Astrocyte of the cerebellum (primary cell): ENCODE results near the gene RPL18A.

Experiments used
- DNase-seq: peaks from one replicate; pipeline ENCODE4 v3.0.0-alpha.2; 2011; ENCODE audit warnings: low read depth
- H3K4me3 ChIP-seq: 2 replicates; pipeline ENCODE4 v1.5.1; 2011; ENCODE audit warnings: mild to moderate bottlenecking, low read depth, low read length, moderate library complexity
- CTCF ChIP-seq: IDR thresholded peaks from 2 replicates; pipeline ENCODE4 v1.5.1; 2012; ENCODE audit warnings: low read length, low read depth, moderate library complexity, mild to moderate bottlenecking; ENCODE audit errors: missing control alignments
- in situ Hi-C: cut with HindIII; loops from 2 replicates; pipeline ENCODE4 v1.10.0; 2017; ENCODE audit warnings: low sequenced_read_pairs

Gene RPL18A

GRCh38 chr19:17834350-17835181, 25.1 kb upstream of the RPL18A start:
- in situ Hi-C loops, result loop anchor here (10.0 kb wide), 1 partner anchor 120 kb away; the partner anchor contains the start of gene MAP1S
- TF ChIP-seq CTCF, result peak; percentile 13
- DNase-seq, result no peak
- no peak overlapping the region for H3K4me3 ChIP-seq

GRCh38 chr19:17835182-17836006, 24.3 kb upstream of the RPL18A start:
- in situ Hi-C loops, result loop anchor here (10.0 kb wide), 1 partner anchor 121 kb away; the partner anchor contains the start of gene MAP1S
- no peak for DNase-seq
- TF ChIP-seq CTCF, result no peak
- H3K4me3 ChIP-seq, result no peak overlapping the region

- DNase-seq, result no peak
- H3K4me3 ChIP-seq, result no peak overlapping the region
- TF ChIP-seq CTCF, result no peak
- in situ Hi-C loops, result loop anchor here (10.0 kb wide), 1 partner anchor 122 kb away; the partner anchor contains the start of gene MAP1S
These were observed 23.2 kb upstream of the RPL18A start for GRCh38 chr19:17836530-17836929.

- DNase-seq, result no peak
- H3K4me3 ChIP-seq, result no peak overlapping the region
- in situ Hi-C loops, result loop anchor here (10.0 kb wide), 1 partner anchor 123 kb away; the partner anchor contains the start of gene MAP1S
- TF ChIP-seq CTCF, result no peak
These were observed 21.7 kb upstream of the RPL18A start for GRCh38 chr19:17837972-17838371.

GRCh38 chr19:17840019-17840418, 19.7 kb upstream of the RPL18A start:
- no peak for TF ChIP-seq CTCF
- no peak overlapping the region for H3K4me3 ChIP-seq
- no peak for DNase-seq
- in situ Hi-C loops, result no loop called here

- in situ Hi-C loops, result no loop called here
- no peak for DNase-seq
- no peak for TF ChIP-seq CTCF
- peak overlapping the region; percentile 9 for H3K4me3 ChIP-seq
These were observed 18.3 kb upstream of the RPL18A start for GRCh38 chr19:17841371-17841809.
